PC-3 (cell line): Measurements from ENCODE around the gene SSUH2. TPM values are rescaled to one million over a fixed set of nuclear protein-coding genes. Genes with fewer than 3 reads are reported as not detected.
"Not testable (repeated sequence)": the region's sequence is repeated elsewhere in the genome, so short reads cannot be mapped to it uniquely, and the experiment has no call there.

Source experiments
- ATAC-seq: fragments of 200-7000 bp; cut with Tn5 transposase; 2 replicates; pipeline ENCODE4 v1.9.1; 2020; ENCODE audit warnings: mild to moderate bottlenecking, moderate library complexity
- BruUV-seq: library from RNA; stranded (reverse); fragments of 400-500 nt; replicated peaks from 2 replicates; lab custom pipeline; 2021; lab: Mats Ljungman, UMichigan
- CTCF ChIA-PET: fragments of 300-600 bp; sonication (Branson Sonifier 250); formaldehyde crosslinking; loops from one replicate; lab custom pipeline; 2022; ENCODE audit warnings: antibody characterized with exemption; lab: Charles Lee
- POLR2A ChIA-PET: fragments of 300-600 bp; sonication (Branson Sonifier 250); formaldehyde crosslinking; loops from one replicate; lab custom pipeline; 2022; ENCODE audit warnings: antibody characterized with exemption; ENCODE audit not compliant: unreplicated experiment; lab: Charles Lee
- DNase-seq: peaks from one replicate; pipeline ENCODE4 v3.0.0-alpha.2; 2015
- H2AFZ ChIP-seq: fragments of 300-600 bp; sonication (generic); 2 replicates; pipeline ENCODE4 v1.6.0; 2016; ENCODE audit warnings: antibody characterized with exemption, low read length
- H3F3A ChIP-seq: fragments of 300-600 bp; sonication (generic); one replicate; pipeline ENCODE4 v1.6.0; 2017; ENCODE audit warnings: antibody characterized with exemption, low read length, control low read depth, mild to moderate bottlenecking; ENCODE audit not compliant: unreplicated experiment
- H3K27ac ChIP-seq: fragments of 300-600 bp; sonication (generic); 2 replicates; pipeline ENCODE4 v1.5.1; 2016; ENCODE audit warnings: mild to moderate bottlenecking, low read length
- H3K27me3 ChIP-seq: fragments of 300-600 bp; sonication (generic); 2 replicates; pipeline ENCODE4 v1.6.1; 2016; ENCODE audit warnings: low read length, mixed read lengths
- H3K36me3 ChIP-seq: fragments of 300-600 bp; sonication (generic); 2 replicates; pipeline ENCODE4 v1.6.1; 2016; ENCODE audit warnings: low read depth, mixed run types, low read length, mixed read lengths
- H3K4me1 ChIP-seq: fragments of 300-600 bp; sonication (generic); 2 replicates; pipeline ENCODE4 v1.5.1; 2016; ENCODE audit warnings: low read length; ENCODE audit not compliant: insufficient read depth
- H3K4me2 ChIP-seq: fragments of 300-600 bp; sonication (generic); 2 replicates; pipeline ENCODE4 v1.6.0; 2016; ENCODE audit warnings: low read length
- H3K4me3 ChIP-seq: fragments of 300-600 bp; sonication (generic); 2 replicates; pipeline ENCODE4 v1.5.1; 2016; ENCODE audit warnings: mild to moderate bottlenecking, low read length, mixed read lengths
- H3K79me2 ChIP-seq: fragments of 300-600 bp; sonication (generic); 2 replicates; pipeline ENCODE4 v1.6.1; 2017; ENCODE audit warnings: low read length, mixed read lengths
- H3K9ac ChIP-seq: fragments of 300-600 bp; sonication (generic); 2 replicates; pipeline ENCODE4 v1.6.0; 2016; ENCODE audit warnings: mild to moderate bottlenecking, low read length
- H3K9me2 ChIP-seq: fragments of 300-600 bp; sonication (generic); replicated peaks from 2 replicates; pipeline ENCODE4 v1.6.1; 2016; ENCODE audit warnings: mixed run types, low read length, mixed read lengths
- H3K9me3 ChIP-seq: fragments of 300-600 bp; sonication (generic); 2 replicates; pipeline ENCODE4 v1.6.1; 2016; ENCODE audit warnings: low read length, mixed read lengths
- H4K20me1 ChIP-seq: fragments of 300-600 bp; sonication (generic); 2 replicates; pipeline ENCODE4 v1.6.1; 2016; ENCODE audit warnings: low read length, mixed read lengths
- EZH2 ChIP-seq: fragments of 300-600 bp; sonication (generic); IDR thresholded peaks from one replicate; pipeline ENCODE4 v1.6.1; 2017; ENCODE audit warnings: antibody characterized with exemption, mild to moderate bottlenecking, low read length; ENCODE audit not compliant: unreplicated experiment
- EZH2phosphoT487 ChIP-seq: fragments of 300-600 bp; sonication (generic); IDR thresholded peaks from 2 replicates; pipeline ENCODE4 v1.6.1; 2018; ENCODE audit warnings: mild to moderate bottlenecking, antibody characterized with exemption, low read length, borderline replicate concordance
- intact Hi-C: fragments of 100-400 bp; cut with micrococcal nuclease; formaldehyde crosslinking; loops from 2 replicates; pipeline ENCODE4 v1.9.0; 2023
- total RNA-seq: library from RNA; depleted of rRNA; stranded (reverse); fragments of >200 nt; gene quantifications from 2 replicates; pipeline ENCODE4 v1.2.3, GENCODE V29; 2014
- TF ChIP-seq, protein P1 (sequence below): fragments of 300-600 bp; sonication (generic); conservative IDR thresholded peaks from 2 replicates; pipeline ENCODE4 v1.5.1; 2017; ENCODE audit warnings: antibody characterized with exemption, low read depth, mild to moderate bottlenecking, low read length

The SSUH2 gene
- total RNA-seq, 1 experiment from 2014 or later, result 0.44 TPM

DNA sequence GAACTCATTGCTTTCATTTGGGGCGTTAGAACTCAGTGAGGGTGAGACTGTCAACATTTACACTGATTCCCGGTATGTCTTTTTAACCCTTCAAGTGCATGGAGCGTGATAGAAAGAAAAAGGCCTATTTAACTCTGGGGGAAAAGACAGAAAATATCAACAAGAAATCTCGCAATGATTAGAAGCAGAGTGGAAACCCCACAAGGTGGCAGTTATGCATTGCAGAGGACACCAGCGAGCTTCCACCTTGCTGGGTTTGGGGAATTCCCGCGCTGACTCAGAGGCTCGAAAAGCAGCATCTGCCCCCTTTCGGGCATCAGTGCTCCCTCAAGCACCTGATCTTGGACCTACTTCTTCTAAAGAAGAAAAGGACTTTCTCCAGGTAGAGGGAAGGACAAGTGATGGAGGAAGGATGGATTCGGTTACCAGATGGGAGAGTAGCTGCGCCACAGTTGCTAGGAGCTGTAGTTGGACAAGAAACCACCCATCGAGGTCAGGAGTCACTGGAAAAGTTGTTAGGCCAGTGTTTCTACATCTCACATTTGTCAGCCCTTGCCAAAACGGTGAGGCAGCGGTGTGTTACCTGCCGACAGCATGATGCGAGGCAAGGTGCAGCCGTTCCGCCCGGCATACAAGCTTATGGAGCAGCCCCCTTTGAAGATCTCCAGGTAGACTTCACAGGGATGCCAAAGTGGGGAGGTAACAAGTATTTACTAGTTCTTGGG is 38.4 kb upstream of the SSUH2 start:
- peak overlapping the region; percentile 48 for H2AFZ ChIP-seq
- BruUV-seq, H3K9ac ChIP-seq, CTCF ChIA-PET, H3K4me3 ChIP-seq, POLR2A ChIA-PET, H4K20me1 ChIP-seq, H3K79me2 ChIP-seq, H3K9me2 ChIP-seq, H3F3A ChIP-seq, ATAC-seq, H3K27me3 ChIP-seq, H3K9me3 ChIP-seq, H3K36me3 ChIP-seq: not testable (repeated sequence)
- DNase-seq, result peak; percentile 68
- intact Hi-C loops, result loop anchor here (1.0 to 10.0 kb wide), 5 partner anchors 57 to 282 kb away; partner anchors contain the start of genes OXTR and RAD18
- peaks cover 41% of the 10 kb centered on the region for H3K4me1 ChIP-seq
- H3K4me2 ChIP-seq, result peak overlapping the region; percentile 20; the same call in 1 of the 2 replicates
- TF ChIP-seq, protein P1, sequence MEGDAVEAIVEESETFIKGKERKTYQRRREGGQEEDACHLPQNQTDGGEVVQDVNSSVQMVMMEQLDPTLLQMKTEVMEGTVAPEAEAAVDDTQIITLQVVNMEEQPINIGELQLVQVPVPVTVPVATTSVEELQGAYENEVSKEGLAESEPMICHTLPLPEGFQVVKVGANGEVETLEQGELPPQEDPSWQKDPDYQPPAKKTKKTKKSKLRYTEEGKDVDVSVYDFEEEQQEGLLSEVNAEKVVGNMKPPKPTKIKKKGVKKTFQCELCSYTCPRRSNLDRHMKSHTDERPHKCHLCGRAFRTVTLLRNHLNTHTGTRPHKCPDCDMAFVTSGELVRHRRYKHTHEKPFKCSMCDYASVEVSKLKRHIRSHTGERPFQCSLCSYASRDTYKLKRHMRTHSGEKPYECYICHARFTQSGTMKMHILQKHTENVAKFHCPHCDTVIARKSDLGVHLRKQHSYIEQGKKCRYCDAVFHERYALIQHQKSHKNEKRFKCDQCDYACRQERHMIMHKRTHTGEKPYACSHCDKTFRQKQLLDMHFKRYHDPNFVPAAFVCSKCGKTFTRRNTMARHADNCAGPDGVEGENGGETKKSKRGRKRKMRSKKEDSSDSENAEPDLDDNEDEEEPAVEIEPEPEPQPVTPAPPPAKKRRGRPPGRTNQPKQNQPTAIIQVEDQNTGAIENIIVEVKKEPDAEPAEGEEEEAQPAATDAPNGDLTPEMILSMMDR, result peak; percentile 65
- peak overlapping the region; percentile 37 for H3K27ac ChIP-seq

DNA sequence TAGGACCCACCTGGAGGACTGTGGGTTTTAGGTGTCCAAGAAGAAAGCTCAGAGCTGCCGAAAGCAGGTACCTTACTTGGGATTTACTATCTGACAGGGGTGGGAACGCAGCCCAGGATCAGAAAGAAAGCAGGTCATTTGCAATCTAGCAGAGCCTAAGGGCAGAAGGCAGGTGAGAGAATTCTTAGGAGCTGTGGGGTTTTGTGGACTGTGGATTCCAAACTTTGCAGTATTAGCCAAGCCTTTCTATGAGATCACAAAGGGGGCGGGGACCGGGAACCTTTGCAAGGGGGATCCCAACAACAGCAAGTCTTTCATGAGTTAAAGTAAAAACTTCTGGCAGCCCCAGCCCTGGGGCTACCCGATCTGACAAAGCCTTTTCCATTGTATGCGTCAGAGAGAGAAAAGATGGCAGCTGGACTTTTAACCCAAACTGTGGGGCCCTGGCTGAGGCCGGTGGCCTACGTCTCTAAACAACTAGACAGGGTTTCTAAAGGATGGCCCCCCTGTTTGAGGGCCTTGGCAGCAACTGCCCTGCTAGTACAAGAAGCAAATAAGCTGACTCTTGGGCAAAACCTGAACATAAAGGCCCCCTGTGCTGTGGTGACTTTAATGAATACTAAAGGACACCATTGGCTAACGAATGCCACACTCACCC is 37.4 kb upstream of the SSUH2 start:
- H3K79me2 ChIP-seq, H3K4me2 ChIP-seq, H2AFZ ChIP-seq, CTCF ChIA-PET, POLR2A ChIA-PET, H4K20me1 ChIP-seq, DNase-seq, H3K9ac ChIP-seq, H3K9me3 ChIP-seq, H3K36me3 ChIP-seq, H3K4me3 ChIP-seq, ATAC-seq, H3F3A ChIP-seq, BruUV-seq, H3K27me3 ChIP-seq, H3K9me2 ChIP-seq: not testable (repeated sequence)
- intact Hi-C loops, result loop anchor here (2.0 to 10.0 kb wide), 3 partner anchors 185 to 283 kb away; partner anchors contain the start of gene RAD18
- Histone ChIP-seq H3K4me1 (peaks cover 41% of the 10 kb centered on the region), H3K27ac (0 out of 2 replicates have a peak overlapping the region, but pooled peaks have one; percentile 37)

DNA sequence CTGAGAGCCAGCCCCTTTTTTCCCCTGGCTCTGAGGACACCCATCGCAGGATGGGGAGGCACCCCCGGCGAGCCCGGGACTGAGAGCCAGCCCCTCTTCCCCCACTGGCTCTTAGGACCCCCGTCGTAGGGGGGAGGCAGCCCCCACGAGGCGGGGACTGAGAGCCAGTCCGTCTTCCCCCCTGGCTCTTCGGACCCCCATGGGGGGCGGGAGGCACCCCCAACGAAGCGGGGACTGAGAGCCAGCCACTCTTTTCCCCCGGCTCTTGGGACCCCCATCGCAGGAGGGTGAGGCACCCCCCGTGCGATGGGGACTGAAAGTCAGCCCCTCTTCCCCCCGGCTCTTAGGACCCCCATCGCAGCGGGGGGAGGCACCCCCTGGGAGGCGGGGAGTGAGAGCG is 36.8 kb upstream of the SSUH2 start:
- ChIA-PET POLR2A (no interaction called here), CTCF (no interaction called here)
- Histone ChIP-seq H3K4me1 (peaks cover 41% of the 10 kb centered on the region), H2AFZ (no peak overlapping the region), H3K36me3 (no peaks in the 10 kb centered on the region), H3K4me3 (no peak overlapping the region), H3K27ac (no peak overlapping the region), H3K27me3 (no peaks in the 10 kb centered on the region), H3K9me2 (no peaks in the 10 kb centered on the region), H3K9me3 (no peaks in the 10 kb centered on the region), H4K20me1 (no peaks in the 10 kb centered on the region), H3K4me2 (no peak overlapping the region), H3F3A (no peaks in the 10 kb centered on the region), H3K9ac (no peak overlapping the region), H3K79me2 (no peaks in the 10 kb centered on the region)
- intact Hi-C loops, result loop anchor here (5.0 to 10.0 kb wide), 2 partner anchors 186 to 283 kb away; partner anchors contain the start of gene RAD18
- no peak for DNase-seq
- BruUV-seq, result no TSS peak
- no peak for TF ChIP-seq EZH2phosphoT487
- TF ChIP-seq, protein P1, result no peak
- no peak for TF ChIP-seq EZH2
- no peak for ATAC-seq

DNA sequence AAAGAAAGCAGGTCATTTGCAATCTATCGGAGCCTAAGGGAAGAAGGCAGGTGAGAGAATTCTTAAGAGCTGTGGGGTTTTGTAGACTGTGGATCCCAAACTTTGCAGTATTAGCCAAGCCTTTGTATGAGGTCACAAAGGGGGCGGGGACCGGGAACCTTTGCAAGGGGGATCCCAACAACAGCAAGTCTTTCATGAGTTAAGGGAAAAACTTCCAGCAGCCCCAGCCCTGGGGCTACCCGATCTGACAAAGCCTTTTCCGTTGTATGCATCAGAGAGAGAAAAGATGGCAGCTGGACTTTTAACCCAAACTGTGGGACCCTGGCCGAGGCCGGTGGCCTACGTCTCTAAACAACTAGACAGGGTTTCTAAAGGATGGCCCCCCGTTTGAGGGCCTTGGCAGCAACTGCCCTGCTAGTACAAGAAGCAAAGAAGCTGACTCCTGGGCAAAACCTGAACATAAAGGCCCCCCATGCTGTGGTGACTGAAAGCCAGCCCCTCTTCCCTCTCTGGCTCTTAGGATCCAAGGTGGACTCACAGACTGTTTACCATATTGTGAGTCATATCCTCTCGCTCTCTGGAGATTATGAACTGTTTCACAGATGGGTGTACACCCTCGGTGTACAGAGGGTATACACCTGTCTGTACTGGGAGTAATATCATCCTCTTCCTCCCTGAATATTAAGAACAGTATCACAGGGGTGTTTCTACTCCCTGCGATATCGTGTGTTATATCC is 35.4 kb upstream of the SSUH2 start:
- H4K20me1 ChIP-seq, POLR2A ChIA-PET, H3K79me2 ChIP-seq, H3K4me3 ChIP-seq, H3K9me3 ChIP-seq, BruUV-seq, H3F3A ChIP-seq, H3K9me2 ChIP-seq, H3K27me3 ChIP-seq, CTCF ChIA-PET, H3K36me3 ChIP-seq: not testable (repeated sequence)
- peaks cover 34% of the 10 kb centered on the region for H3K4me1 ChIP-seq
- H2AFZ ChIP-seq, result peak overlapping the region; percentile 25; the same call in 1 of the 2 replicates
- peak overlapping the region; percentile 66 for H3K4me2 ChIP-seq
- H3K27ac ChIP-seq, result peak overlapping the region; percentile 60
- peak overlapping the region; percentile 28; the same call in 1 of the 2 replicates for H3K9ac ChIP-seq
- DNase-seq (peak; percentile 86), ATAC-seq (peak; percentile 99)
- intact Hi-C loops, result loop anchor here (5.0 to 10.0 kb wide), 2 partner anchors 187 to 285 kb away; partner anchors contain the start of gene RAD18
